LoVo (cell line): ENCODE results near the gene ZMYND8.
A peak's percentile ranks its signal among the peaks of the same experiment; 100 is the strongest.

Experiments
- DNase-seq: peaks from one replicate; pipeline ENCODE4 v3.0.0-alpha.2; 2016; ENCODE audit warnings: low spot score

Gene ZMYND8

DNA sequence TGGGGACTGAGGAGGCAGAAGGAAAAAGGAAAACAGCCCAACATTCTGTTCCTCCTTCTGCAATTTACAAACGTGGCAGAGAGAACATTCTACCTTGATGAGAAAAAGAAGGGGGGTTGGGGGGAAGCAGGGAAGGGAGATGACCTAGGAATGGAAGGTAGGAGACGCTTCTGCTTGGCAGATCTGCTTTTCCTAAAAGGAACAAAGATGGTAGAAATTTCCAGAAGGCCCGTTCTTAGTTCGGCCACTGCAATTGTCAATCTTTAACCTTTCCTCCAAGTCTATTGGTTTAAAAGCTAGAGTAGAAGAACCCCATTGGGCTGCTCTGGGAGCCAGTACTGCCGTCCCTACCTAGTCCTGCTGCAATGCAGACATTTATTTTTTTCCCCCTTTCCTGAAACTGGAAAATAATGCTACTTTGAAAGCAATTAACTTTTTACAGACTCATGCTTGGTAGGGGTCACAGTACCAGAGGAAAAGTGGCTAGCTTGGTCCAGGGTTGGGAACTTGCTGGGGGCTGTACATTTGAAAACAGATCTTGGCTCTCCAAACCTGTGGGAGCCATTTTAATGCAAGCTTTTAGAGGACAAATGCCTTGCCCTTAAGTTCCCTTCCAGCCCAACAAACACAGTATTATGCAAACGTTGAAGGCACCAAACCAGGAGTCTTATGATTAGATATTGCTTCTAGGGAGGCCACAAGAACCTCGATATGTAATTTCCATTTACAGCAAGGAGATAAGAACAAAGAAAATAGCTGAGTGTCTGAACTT is 2.6 kb downstream of the ZMYND8 start:
- DNase-seq = no peak

DNA sequence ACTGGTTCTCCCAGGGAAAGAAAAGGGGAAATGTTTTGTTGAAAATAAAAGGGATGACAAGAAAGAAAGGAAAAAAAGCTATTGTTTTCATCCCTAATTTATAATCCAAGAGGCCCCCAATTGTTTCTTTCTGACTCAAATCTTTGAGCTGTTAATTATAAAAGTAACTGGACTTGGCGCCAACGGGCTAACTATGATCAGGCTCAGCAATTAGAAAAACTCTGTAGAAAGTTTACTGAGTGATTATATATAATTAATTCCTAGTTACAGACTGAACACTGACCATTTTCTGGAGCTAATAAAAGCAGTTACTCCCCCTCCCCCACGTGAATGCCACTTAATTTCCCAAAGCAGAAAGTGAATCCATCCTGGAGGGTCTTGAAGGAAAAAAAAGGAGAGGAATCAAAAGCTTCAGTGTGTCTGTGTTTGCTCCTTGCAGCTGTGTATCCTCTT is 3.2 kb downstream of the ZMYND8 start:
- no peak for DNase-seq

DNA sequence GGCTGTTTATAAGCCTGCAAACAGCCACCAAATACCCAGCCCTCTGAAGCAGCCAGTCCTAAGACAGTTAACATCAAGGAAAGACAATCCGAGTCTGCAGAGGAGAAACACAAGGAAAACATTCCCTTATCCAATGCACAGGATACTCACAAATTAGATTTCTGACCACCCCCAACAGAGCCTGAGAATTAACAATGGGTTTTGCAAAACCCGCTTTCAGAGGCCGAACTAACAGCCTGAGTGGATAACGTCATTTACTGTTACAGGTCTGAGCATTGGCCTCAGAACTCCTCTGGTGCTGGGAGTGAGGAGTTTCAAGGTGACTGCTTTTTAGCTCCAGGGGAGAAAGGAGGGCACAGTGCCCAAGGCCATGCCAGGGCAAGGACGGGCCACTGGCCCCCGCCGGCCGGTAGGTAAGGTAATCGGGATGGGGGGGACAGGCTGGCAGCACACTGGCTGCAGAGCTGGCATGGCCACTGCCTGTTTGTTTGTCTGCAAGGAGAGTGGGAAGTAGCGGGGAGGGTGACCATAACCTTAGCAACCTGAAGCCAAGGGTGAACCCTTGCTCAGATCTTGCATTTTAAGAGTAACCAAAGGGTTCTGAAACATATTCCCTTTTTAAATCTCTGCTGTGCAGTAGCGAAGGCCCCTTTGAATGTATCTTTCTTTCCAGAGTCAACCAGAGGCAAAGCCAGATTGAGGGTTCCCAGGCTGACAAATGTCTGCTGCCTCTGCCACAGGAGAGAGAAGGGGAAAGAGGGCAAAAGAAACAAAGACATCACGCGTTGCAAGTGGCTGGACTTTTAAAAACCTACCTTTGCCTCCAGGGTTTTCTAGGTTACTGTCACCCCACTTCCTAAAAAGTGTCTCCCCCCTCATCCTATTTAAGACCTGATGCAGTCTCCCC is 3.9 kb downstream of the ZMYND8 start:
- no peak for DNase-seq

DNA sequence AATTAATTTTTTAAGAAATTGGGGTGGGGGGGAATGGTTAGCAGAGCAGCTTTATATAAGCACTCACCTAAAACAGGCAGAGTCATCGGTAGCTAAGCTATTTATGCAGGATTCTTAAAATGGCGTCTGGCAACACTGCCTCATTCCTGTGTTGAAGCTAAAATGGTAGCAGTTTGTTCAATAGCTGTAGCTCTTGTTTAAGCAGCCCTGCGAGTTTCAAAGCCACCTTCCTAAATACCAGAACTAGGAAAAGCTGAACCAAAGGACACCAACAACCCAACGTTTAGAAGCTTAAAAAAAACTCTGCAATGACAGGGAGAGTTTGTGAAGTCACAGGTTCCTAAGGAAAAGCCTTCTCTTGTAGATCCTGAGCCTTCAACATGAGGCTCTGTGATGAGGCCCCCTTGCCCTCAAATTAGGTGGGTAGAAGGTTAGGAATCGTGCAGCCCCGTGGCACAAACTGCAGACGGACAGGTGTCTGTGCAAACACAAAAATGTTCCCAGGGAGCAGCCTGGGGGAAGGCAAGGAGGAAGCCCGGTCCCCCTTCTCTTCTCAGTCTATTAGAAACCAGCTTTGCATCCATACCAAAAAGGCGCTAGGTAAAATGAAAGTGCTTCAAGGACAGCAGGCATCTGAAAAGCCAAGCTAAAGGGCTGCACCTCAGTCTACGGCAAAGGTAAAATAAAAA is 4.7 kb downstream of the ZMYND8 start:
- DNase-seq = no peak

DNA sequence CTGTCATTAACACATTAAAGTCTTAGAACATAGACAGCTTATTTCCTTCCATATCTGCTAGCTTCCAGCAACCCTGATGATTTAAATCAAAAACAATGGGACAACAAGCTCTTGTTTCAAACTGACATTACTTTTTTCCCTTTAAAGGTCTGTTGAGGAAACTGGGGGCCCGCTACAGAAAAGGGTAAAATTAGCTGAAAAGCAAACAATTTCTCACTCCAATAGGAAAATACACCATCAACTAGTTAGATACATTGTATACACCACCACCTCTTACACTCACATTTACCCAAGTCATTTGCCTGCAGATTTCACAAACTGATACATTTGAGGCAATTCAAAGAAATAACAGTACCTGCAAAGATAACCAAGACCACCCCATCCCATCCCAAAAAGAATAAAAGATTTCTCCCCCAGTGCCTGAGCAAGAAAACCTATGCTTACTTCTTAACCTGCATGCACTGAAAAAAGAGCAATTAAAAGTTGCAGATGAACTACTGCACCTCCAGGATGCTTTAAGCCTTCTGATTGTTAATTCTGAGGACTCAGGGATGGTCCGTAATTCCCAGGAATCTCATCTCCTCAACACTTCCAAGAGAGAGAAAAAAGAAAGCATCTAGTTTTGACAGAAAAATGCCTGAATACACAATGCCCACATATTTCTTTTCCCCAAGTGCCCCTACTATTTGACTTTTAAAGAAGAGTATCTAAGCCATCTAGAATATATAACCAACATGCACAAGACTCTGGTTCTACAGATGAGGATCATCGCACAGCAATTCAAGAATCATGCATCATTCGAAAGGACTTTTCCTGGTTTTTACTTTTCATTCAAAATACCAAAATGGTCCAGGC is 5.6 kb downstream of the ZMYND8 start:
- DNase-seq = no peak

DNA sequence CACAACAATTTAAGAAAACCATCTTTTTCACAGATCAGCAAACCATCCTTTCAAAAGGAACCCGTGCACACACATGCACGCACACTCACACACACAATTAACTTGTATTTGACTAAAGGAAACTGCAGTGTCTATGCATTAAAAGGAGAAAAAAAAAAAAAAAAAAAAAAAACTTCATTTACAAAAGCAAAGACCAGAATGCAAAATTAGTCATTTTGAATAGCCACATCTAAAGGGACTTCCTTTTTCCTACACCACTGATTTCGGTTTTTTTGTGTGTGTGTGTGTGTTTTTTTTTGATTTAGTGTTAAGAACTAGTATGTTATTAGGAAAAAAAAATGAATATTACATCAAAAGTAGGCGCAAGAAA is 6.3 kb downstream of the ZMYND8 start:
- no peak for DNase-seq

DNA sequence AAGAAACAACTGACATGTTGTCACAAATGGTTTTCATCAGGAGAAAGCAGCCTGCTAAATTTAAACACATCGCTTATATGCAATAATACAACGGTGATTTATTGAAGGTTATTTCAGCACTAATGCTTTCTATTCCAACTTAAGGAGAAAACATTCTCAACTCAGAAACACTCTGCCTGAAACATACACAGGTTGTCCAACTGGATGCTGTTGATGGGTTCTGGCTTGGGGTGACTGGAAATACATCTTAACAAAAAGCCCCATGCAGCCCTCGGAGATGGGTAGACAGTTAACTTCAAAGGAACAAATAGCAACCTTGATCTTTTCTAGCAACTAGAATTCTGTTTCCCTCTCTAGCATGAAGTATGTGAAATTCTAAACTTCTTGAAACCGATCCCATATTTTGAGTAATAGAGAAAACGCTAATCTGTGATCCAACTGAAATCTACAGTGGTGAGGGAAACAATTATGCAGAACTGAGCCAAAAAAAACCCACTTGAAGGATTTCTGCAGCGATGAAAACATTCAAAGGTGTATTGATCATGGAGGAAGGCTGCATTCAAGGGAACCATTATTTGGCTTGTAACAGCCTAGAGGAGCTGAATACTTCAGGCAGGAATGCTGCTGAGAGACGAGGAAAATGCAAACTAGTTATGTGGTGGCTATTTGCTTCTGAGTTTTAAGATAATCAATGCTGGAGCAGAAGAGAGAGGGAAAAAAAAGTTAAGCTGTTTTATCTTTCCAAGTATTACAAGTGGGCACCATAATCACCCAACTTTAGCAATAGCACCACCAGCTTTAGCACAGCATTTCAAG is 6.9 kb downstream of the ZMYND8 start:
- DNase-seq = no peak

DNA sequence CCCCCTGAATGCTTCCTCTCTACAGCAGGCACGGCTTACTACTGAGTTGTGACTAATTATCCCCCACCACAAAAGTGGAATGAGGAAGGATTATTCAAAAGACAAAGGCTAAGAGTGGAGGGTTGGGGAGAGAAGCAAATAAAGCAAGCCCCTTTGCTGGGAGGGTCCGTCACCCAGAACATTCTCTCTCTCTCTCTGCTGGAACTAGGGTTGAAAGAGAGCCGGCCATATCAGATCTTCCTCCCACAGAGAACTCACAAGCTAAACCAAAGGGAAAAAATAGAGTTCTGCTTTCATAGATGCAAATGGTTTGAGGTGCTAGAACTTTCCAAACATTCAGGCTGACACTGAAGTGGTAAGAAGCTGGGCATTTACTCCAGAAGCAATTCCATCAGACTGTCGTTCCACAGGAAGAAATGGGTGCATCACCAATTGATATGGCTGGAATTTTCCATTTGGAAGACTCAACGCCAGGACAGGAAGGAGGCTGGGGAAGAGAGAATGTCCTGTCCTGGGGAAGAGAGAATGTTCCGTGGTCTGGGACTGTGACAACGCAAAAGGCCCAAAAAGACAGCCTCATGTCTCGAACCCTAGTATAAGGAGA is 7.9 kb downstream of the ZMYND8 start:
- no peak for DNase-seq

DNA sequence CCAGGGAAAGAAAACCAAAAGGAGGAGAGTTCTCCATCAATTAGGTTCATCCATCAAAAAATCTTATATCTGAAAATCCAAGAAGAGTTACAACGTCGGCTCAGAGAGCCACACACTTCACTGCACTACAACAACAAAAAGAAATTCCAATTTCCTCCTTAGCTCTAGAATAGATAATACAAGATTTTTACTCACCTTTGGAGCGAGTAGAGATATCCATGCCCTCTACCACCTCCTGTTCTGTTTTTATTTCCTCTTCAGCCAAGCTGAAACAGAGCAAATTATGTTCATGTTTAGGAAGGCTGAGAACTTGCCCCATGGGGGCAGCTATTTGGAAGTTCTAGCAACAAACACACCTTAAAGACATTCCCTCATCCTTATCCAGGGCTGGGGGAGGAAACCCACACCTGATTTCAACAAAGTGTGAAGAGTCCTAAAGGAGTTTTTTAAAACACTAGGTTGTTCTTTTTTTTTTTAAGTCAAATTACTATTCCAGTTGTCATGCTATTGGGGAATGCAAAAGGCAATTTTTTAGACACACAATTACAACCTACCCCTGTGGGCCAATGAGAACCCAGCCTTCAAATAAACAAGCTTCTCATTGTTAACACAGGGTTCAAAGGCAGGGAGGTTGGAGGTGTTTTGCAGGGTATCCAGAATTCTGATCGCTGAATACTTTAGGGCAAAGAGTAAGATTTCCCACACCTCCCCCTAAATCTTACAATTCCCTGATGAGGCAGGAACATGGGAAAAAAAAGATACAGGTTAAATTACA is 8.7 kb downstream of the ZMYND8 start:
- DNase-seq = no peak

DNA sequence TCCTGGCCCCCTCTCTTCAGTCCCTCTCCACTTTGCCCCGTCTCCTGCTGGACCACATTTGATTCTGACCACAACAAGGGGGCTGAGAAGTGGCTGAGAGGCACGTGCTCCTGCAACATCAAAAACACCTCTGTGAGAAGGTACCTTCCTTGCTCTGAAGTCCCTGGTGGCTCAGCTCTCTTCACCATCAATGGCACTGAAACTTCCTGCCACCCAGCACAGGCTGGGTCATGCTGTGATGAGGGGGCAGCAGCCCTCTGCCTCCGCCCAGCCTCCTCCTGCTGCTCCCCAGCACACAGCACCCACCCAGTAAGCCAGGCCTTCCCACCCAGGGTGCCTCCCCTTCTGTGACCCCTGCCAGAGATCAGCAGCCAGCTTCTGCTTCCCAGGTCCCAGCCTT is 10.3 kb downstream of the ZMYND8 start:
- DNase-seq = no peak

DNA sequence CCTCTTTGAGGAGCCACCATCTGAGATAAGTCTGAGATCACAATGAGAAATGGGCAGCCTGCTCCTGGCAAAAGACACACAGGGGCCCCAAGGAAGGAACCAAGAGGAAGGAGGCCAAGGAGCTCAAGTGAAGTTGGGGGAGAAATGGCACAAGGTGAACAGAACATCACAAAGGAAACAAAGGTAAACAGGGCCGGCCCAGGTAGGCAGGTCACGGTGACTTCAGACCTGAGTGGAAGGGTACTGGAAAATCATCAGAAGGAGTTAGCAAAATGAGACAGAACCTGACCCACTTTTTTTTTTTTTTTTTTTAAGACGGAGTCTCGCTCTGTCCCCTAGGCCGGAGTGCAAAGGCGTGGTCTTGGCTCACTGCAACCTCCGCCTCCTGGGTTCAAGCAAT is 11.3 kb downstream of the ZMYND8 start:
- no peak for DNase-seq

DNA sequence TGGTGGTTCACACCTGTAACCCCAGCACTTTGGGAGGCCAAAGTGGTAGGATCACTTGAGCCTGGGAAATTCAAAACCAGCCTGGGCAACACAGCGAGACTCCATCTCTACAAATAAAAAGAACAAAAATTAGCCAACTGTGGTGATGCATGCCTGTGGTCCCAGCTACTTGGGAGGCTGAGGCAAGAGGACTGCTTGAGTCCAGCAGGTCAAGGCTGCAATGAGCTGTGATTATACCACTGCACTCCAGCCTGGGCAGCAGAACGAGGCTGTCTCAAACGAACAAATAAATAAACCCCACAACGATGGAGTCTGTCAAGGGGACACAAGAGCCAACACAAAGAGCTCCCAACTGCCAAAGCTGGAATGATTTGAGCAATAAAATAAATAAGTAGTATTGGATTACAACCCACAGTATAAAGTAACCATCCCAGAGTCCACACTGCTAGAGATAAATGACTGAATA is 13.5 kb downstream of the ZMYND8 start:
- DNase-seq = no peak

DNA sequence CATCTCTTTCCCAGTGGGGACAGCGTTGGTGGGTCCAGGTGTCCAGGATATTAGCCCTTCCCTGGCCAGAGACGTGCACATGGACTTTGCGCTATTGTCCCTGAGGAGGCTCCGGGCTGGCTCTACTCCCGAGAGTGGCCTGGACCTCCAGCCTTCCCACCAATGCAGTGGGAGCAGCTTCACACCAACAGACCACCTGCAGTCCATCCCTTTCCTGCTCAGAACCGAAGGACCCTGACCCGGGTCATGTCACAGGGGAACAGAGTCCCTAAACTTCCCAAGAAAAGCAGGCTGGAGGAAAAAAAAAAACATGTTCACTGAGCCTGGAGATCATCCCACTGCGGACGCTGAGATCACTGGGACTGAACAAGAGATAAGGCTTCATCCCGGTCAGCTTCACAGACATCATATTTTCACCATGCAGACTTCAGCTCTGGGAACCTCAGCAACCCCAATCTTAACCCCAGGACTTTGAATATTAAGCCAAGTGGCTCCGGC is 18.3 kb downstream of the ZMYND8 start:
- no peak for DNase-seq

DNA sequence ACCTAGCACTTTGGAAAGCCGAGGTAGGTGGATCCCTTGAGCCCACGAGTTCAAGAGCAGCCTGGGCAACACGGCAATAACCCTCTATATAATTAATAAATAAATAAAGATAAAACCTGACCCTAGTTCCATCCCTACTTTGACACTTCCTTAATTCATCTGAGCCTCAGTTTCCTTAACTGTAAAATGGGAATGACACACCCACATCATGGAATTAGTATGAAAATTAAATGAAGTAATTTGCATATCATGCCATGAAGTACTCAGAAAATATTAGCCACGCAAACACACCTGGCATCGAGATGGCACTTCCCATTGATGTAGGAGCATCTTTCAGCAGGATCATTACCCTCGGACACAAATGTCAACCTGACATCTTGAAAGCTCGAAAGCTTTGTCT is 19.1 kb downstream of the ZMYND8 start:
- no peak for DNase-seq

DNA sequence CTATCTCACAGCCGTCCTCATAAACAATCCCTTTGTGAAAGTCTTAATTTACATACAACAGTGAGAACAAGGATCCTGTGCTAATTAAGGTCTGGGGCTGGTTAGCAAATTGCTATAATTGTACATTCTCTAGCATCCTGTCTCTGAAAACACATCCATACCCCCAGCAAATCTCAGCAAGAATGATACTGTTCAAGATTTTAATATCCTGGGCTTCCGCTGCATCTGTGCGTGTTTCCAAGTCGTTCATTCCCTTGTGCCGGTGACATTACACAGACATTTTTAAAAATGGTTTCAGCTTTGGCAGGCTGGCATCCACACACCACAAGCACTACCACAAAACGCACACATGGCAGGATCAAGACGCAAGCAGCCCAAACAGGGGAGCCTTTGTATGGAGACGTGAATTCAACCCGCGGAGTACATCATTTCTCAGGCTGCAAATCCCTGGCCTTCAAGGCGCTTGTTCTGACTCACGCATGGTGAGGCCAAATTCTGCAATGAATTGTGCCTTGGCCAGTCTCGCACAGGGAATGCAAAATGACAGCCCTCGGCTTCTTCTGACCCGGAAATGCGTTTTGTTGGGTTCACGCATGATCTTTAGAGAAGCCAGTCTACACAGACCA is 20.3 kb downstream of the ZMYND8 start:
- no peak for DNase-seq

DNA sequence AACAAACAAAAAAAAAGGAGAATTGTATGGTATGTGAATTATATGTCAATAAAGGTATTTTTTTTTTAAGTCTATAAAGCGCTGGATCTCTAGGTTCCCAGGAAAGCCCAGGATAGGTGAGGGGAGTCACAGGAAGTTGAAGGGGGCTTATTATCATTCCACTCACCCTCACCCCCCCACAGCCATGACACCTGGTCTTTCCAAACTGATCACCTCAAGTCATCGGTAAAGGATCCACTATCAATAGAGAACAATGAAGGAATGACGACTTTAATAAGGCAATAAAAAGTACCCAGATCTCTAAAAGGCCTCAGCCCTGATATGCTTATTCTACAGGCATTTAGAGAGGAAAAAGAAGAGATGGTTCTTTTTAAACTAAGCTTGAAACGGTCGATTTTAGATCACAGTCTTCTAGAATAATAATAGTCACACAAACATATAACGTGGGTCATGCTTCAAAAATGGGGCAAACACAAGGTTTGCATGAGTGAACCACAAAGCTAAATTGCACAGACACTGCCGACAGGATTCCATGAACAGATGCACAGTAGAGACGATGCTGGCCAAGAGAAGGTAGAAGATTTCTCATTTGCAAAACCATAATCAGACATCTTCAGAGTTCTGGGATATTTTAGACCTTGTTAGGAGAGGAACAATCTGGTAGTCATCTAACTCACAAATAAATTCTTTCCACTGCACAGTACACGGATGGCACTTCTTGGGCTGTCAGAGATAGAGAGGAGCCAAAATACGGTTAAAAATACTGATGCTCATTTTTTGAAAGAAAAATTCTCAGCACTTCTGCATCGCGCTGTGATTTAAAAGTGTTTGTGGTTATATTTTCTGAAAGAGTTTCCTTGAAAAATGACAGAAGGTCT is 21.0 kb downstream of the ZMYND8 start:
- no peak for DNase-seq

DNA sequence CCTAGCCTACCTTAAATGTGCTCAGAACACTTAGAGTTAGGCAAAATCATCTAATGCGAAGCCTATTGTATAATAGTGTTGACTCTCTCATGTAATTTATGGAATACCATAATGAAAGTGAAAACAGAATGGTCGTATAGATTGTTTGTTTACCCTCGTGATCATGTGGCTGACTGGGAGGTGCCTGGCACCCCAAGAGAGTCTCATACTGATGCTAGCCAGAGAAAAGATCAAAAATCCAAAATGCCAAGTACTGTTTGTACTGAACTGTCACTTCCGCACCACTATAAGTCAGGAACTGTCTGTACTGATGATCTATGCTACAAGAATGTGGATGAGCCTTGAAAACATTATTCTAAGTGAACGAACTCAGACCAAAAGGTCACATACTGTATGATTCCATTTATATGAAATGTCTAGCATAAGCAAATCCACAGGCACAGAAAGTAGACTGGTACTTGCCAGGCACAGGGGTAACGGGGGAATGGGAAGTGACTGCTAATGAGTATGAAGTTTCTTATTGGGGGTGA is 22.4 kb downstream of the ZMYND8 start:
- DNase-seq = peak; percentile 55
